ENCODE results near the gene NAA10.
A peak's percentile ranks its signal among the peaks of the same experiment; 100 is the strongest.

The NAA10 gene

DNA sequence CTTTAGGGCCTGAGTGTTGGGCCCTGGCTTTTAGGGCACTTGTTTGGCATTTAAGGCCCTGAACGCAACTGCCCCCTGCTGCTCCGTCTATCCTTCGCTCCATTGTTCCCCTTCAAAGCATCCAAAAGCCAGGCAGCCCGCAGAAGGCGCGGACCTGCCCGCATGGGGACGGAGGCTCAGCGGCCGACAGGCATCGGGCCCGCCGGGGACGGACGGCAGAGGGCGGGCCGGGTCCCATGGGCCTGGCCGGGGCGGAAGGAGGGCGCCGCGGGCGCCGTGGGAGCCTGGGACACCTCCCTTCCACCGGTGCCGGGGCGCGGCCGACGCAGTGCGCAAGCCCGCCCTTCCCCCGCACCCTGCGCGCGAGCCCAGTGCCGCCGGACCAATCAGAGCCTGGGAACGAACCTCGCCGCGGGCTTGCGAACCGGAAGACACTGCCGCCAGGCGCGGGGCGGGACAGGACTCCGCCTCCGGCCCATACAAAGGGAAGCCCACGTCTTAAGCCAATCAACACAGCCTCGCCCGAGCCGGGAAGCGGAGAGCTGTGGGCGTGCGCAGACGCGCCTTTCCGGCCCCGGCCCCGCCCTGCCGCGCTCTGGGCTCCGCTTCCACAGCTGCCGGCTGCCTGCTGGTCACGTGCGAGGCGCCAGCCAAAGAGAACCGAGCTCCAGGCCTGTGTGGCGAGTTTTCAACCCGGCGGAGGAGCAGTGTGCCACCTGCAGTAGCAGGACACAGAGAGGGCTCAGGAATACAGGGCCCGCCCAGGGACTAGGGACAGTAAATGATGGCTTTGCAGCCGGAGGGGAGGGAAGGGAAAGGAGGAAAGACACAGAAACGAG is 6.7 kb downstream of the NAA10 start:
- peak; percentile 97 for DNase-seq

DNA sequence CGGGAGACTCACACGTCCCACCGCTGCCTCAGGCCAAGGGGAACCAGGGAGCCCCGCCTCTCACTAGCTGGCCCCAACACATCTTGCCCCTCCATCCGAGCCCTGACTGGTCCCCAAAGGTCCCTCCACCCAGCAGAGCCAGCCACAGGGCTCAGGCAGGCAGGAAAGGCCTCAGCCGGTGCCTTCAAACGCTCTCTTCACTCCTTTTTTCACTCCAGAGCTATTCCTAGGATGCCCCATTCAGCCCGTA is 7.2 kb downstream of the NAA10 start:
- DNase-seq = no peak

DNA sequence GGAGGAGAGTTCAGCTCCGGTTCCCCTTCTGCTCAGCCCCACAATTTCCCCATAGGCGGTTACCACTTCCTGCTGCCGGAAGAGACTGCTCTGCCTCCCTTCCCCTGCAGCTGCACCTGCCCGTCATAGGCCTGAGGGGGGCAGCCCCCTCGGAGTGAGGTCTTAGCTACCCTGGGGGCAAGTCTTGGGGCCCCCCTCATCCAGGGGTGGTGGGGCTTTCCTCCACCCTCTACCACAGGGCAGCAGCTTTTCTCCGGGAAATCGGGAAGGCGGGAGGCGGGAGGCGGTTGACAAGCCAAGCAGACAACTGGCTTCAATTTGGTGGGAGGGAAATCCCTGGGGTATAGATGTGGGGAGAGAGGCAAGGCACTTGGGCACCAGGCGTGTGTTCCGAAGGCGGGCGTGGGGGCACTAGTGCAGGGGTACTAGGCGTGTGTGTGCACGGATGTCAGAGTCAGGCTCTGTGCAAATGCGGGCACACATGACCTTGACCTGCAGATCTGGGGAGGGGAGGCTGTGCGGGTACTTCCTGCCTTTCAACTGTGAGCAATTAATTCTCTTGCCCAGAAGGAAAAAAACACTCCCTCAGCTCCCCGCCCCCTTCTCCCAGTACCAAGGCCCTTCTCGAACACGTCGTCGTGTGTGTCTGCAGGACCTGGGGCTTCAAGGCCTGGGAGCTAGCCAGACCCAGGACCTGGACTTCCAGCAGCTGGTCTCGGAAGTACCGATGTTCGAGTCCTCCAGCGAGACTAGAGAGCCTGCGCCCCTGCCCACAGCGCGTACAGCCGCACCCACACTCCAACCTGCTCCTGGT is 7.8 kb downstream of the NAA10 start:
- peak; percentile 72 for DNase-seq

DNA sequence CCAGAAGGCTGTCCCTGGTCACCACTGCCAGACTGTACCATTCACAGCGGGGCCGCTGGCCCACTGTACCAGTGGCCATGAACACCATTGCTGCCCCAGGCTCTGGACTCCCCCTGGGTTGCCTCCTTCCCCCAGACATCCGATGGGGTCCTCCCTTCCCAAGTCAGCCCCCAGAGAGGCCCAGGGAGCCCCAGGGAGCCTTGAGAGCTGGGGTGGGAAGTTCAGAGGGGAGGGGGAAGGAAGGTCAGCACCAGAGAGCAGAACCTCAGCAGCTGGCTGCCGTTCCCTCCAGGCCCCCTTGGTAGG is 8.3 kb downstream of the NAA10 start:
- DNase-seq = no peak

DNA sequence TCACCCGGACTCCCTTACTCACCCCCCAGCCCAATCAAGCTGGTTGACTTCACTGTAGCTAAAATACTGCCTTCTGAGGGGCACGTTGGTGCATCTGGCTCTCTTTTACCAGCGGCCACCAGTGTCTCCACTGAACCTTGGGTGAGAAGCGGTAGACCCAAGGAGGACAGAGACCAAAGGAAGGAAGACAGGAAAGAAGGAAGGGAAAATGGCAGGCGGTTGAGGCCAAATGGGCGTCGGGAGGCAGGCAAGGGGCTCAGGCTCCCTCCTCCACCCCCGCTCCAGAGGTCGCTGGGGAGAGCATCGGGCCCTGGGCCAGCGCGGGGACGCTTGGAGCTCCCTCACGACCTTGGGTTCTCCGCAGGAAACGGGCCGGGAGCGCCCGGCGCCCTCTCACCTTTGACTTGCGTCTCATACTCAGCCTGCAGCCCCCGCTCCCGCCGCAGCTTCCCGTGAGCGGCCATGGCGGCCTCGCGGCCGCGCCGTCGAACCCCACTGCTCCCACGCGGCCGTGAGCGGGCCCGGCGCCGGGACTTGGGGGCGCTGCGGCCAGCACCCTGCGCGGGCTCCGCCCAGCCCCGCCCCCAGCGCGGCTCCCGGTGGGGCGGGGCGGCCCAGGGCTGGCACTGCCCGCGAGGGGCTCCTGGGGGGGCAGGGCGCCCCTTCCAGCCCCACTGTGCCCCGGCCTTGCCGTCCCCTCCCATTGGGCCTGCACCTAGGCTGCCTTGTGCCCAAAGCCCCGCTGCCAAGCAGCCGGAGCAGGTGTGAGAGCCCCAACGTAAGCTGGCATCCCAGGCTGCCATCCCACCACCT is 8.9 kb downstream of the NAA10 start, which contains the start of gene ARHGAP4:
TSS of gene ARHGAP4 (minus strand) at position 526 of the 813 bp plus-strand sequence. CDS start at position 464, 62 bp downstream.
- no peak for DNase-seq

DNA sequence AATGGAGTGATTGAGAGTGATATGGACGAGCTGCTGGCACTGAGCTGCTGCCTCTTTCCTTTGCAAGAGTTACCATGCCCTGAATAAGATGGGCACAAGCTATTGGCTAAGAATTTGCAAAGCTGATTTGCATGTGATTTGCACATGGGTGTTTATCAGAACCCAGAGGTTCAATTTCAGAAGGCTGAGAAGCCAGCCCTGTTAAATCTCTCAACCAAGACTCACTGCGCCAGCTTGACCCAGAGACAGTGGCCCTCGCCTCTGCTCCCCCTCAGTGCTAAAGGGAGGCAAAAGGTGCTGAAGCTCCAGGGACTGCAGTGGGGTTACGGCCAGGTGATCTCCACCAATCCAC is 9.5 kb downstream of the NAA10 start:
- DNase-seq = no peak

DNA sequence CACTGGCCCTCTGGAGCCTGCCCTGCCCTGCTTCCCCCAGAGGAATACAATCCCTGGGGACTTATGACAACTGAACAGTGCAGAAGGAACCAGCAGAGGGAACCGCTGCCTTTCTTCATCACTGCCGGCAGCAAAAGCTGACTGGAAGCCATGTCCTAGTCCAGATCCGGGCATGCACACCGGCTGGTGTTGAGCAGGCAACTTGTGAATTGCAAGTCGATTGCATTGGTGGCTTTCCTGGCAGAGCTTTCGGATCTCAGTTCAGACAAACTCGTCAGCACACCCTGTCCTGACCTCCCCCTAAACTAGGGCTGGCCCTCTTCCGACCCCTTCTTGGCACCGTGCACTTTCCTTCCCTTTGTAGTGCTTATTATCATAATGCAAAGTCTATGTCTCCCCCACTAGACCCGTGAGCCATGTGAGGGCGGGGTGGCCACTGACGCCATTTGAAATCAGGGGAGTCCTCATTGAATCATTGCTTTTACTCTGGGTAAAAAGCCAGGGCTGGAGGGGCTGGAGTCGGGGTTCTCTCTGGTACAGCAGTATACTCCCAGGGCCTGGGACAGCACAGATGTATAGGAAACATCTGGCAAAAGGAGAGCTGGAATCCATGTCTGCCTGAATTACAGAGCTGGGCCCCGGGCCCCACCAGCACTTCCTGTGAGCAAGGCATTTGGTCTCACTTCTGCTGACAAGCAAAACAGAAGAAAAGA is 10.5 kb downstream of the NAA10 start:
- peak; percentile 69 for DNase-seq

DNA sequence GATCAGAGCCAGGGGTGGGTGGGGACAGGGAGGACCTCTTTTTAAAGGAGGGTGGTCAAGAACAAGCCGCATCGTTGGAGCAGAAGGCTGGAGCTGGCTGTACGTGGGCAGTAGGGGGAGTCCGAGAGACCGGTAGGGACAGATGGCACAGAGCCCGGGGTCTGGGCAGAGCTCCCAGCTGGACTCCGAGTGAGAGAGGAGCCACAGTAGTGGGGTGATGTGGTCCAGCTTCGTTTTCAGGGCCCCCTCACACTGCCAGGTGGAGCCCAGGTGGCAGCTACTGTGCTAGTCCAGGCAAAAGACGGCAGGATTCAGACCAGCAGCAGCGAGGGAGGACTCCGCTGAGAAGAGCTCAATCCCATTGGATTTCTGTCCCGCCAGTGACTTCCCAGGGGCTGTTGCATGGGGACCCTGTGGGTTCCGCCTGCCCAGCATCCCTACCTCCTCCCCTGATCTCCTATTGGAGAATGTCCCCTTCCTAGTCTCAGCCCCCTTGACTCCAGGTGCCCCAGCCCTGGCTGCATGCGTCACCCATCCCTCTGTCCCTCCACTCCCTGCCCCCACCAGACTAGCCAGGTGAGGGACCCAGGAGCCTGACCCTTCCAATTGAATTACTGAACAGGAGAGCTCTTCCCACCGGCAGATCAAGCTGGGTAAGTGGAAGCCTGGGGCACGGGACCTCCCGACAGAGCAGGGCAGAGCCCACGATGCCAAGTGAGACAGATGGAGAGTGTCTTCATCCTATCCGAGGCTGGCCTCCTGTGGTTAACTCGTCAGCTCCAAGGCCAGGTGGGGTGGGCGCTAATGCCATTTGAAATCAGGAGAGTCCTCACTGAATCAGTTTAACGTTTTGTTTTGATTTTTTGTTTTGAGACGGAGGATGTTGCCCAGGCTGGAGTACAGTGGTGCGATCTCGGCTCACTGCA is 11.6 kb downstream of the NAA10 start:
- peak; percentile 42 for DNase-seq

DNA sequence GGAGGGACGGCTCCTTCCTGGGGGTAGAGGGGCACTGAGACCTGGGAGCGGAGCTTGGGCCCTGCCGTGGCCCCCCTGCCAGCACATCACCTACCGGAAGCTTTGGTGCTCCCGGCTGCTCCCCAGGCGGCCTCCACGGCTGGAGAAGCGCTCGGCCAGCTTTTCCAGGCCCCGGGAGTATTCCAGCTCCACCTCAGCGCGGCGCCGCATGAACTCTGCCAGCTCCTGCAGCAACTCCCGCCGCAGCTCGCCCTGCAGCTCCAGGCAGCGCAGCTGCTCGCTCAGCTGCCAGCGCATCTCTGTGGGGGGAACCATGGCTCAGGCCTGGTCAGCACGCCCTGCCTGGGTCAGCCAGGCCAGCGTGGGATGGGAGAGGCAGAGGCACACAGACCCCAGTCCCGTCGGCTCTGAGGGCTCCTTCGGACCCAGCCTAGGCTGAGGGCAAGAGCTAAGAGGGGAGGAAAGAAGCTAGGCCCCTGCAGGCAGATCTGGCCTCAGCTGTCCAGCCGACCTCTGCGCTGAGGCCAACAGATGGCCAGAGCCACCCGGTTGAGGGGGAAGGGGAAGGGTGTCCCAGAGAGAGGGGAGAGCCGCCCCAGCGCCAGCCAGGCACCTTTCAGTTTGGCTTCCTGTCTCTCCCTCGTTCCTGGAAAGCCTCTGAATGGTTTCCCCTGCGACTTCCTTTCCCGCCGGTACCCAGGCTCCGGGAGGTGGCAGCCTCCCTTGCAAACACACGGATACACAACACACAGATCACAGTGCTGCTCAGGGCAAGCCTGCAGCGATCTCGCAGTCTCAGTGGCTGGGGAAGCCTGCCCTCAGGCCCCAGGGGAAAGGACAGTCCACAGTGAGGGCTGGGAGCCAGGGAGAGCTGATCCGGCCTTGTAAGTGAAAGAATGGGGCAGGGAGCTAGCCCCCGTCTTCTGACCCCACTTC is 13.1 kb downstream of the NAA10 start:
- no peak for DNase-seq

DNA sequence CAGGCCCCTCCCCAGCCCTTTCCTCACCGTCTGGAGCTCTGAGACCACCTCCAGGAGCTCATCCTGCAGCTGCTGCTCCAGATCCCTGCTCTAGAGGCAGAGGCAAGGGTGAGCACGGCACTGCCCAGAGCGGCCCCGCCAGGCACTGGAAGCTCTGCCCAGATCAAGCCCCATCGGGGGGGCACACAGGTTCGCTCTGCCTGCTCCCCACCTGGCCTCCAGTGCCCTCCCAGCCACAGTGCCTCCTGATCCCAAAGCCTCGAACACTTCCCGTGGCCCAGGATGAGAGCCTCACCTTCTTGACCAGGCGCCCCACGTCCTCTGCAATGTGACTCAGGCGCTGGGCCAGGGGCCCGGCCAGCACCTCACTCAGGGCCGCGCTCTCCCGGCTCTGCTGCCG is 13.8 kb downstream of the NAA10 start:
- no peak for DNase-seq

DNA sequence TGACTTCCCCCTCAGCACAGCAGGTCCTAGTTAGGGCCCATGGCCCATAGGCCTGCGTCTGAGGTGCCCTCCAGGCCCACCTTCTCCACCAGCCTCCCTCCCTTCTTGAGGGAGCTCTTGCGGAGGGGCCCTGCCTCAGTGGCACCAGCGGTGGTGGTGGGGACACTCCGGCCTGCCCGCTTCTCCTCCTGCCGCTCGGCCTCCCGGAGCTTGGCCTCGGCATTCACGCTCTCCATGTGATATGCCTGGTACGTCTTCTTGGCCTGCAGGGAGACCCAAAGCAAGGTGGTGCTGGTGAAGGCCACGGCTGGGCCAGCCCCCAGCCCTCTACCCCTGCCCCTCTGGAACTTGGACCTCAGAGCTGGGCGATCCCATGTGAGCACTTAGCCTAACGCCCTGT is 14.3 kb downstream of the NAA10 start:
- no peak for DNase-seq

DNA sequence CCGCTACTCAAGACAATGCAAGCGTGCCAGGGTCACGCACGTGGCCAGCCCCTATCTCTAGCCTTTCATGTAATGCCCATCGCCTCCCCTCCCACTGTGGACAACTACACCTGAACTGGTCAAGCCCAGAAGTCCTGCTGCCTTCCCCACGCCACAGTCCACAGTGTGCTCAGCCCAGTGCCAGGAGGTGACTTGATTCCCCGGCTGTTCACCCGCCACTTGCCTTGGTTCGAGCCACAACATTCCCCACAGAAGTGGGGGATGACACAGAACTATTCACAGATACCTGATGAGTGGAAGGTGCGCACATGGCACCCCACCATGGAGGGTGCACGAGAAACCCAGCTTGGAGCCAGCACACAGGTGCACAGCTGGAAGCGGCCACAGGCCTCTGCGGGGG is 15.6 kb downstream of the NAA10 start:
- DNase-seq = no peak

DNA sequence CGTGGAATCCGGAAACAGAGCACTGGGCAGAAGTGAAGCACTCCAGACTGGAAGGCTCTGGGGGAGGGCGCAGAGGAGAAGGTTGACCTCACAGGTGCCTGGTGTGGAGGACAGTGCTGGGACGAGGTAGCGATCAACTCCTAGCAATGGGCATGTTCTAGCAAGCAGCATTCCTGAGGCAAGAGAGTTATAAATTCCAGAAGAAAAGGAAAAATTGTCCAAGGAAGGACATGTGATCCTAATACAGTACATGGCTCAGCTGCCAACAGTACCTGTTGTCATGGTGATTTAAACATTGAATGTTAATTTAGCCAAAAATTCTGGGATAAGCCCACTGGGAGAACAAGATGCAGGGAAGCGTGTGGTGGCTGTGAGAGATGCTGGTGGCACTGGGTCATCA is 17.0 kb downstream of the NAA10 start:
- DNase-seq = no peak

DNA sequence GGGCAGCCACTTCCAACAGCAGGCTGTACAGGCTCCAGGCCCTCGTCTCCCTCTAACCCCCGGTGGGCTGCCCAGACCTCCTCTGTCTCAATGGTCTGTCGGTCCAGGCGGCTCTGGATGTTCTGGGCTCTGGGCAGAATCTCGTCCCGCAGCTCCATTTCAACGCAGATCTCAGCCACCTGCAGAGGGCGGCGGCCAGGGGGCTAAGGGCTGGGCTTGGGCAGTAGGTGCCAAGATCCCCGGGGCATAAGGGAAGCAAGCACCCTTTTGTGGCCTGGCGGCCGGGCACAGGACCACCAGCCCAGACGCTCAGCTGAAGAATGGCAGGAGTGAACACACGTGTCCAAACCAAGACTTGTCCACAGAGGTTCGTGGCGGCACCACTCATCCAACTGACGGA is 21.1 kb downstream of the NAA10 start:
- no peak for DNase-seq

DNA sequence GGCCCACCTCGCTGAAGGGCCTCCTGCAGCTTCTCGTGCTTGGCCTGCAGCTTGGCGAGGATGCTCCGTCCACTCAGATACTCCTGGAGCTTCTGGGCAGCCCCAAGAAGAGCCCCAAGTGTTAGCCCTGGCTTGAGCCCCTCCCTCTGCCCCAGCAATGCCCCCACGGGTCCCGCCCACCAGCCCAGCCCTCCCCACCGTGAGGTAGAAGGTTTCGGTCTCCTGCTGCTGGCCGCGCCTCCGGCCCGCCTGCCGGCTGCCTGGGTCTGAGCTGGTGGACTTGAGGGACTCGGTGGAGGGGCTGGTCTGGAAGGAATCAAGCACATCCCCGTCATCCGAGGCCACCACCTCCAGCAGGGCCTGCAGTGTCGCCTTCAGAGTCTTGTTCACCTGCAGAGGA is 21.6 kb downstream of the NAA10 start:
- DNase-seq = no peak

DNA sequence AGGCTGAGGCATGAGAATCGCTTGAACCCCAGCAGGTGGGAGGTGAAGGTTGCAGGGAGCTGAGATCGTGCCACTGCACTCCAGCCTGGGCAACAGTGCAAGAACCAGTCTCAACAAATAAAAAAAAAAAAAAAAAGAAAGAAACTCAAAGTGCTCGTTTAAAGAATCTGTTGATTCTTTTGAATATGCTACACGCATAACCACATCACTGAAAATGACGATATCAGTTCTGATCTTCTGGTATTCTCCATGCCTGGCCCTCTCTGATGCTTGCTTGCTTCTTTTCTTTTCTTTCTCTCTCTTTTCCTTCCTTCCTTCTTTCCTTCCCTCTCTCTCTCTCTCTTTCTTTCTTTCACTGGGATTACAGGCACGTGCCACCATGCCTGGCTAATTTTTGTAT is 23.0 kb downstream of the NAA10 start:
- DNase-seq = no peak

DNA sequence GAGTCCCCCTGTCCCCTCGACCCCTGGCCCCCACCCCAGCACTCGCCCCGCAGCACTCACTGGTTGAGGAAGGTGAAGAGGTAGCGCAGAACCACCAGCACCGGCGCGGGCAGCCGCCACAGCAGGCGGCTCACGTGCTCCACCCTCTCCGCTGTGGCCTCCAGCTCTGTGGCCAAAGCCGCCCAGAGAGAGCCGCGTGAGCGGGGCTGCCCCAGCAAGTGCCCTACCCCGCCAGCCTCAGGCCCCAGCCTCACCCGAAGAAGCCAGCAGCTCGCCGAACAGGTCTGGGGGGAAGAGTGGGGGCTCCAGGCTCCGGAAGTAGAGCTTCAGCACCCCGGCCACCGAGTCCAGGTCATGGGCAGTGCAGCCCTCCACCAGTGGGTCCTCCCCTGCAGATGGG is 24.4 kb downstream of the NAA10 start:
- DNase-seq = no peak

DNA sequence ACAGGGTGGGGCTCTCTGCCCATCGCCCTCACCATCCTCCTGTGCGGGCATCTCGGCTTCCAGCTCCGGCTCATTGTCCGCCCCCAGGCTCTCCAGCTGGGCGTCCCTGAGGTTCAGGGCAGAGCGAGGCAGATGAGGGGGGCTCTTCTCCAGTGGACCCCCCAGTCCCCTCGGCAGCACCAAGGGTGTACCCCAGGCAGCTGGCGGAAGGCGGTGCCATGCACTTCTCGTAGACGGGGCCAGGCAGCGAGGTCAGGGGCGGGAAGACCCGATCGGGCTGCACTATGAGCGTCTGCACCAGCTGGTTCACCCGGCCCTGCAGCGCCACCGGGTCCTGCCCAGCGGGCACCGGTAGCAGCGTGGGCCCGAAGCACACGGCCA is 24.9 kb downstream of the NAA10 start:
- no peak for DNase-seq

DNA sequence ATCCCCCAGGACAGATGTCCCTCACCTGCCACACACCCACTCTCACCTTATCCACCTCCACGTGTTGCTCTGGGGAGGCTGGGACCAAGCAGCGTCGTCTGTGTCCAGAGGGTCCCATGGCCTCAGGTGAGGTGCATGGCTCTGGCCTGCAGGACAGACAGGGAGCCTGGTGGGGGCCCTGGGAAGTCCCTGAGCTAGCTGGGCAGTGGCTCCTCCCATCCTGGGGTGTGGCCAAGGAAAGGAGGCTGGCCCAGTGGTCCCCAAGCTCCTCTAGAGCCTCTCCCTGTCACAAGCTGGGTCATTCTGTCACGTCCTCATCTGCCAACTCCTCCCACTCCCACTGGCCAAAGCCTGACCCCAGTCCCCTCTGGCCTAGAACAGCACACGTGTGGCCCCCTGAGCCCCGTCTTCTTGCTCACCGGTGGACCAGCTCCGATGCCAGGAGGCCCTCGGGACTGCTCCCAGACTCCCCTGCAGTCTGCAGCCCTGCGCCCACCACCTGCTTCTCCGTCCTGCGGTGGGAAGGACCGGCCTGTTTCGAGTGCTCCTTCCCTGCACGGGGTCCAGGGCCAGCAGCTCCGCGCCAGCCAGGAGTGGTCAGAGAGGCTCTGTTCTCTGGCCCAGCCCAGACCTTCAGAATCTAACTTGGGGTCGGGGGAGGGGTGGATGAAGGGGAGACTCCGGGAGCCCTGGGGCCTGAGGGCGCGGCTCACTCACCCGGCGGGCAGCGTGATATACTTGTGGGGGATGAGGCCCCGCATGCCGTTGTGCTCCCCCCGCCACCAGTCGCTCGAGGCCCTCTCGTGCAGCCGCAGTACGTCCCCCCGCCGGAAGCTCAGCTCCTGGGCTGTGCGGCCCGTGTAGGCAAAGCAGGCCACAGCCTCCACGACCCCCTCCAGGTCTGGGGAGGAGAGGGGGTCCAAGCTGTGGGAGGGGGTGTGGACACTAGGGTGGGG is 25.5 kb downstream of the NAA10 start:
- DNase-seq = no peak

Measured in suppressor macrophage treated with lipopolysaccharide for 4 hours (primary cell).